IPS-20b (cell line): ENCODE data around the gene ALAS2.

Experiments
- H3K27ac ChIP-seq: one replicate; pipeline ENCODE4 v1.5.1; 2013; ENCODE audit warnings: low read length
- H3K27me3 ChIP-seq: 2 replicates; pipeline ENCODE4 v1.6.1; 2013; ENCODE audit warnings: mild to moderate bottlenecking, low read length, inconsistent platforms; ENCODE audit not compliant: insufficient read depth
- H3K36me3 ChIP-seq: 2 replicates; pipeline ENCODE4 v1.6.1; 2013; ENCODE audit warnings: low read depth, mild to moderate bottlenecking, inconsistent platforms, low read length, moderate library complexity; ENCODE audit not compliant: insufficient read depth
- H3K4me1 ChIP-seq: 2 replicates; pipeline ENCODE4 v1.6.1; 2013; ENCODE audit warnings: mild to moderate bottlenecking, control low read depth, inconsistent platforms, low read length, moderate library complexity; ENCODE audit not compliant: insufficient read depth
- H3K4me3 ChIP-seq: 2 replicates; pipeline ENCODE4 v1.5.1; 2013; ENCODE audit warnings: mild to moderate bottlenecking, low read length, inconsistent platforms
- H3K9ac ChIP-seq: 2 replicates; pipeline ENCODE4 v1.6.1; 2013; ENCODE audit warnings: low read depth, mild to moderate bottlenecking, inconsistent platforms, low read length, moderate library complexity
- H3K9me3 ChIP-seq: 2 replicates; pipeline ENCODE4 v1.6.1; 2013; ENCODE audit warnings: mild to moderate bottlenecking, low read depth, low read length, inconsistent platforms; ENCODE audit not compliant: insufficient read depth

Gene ALAS2

DNA sequence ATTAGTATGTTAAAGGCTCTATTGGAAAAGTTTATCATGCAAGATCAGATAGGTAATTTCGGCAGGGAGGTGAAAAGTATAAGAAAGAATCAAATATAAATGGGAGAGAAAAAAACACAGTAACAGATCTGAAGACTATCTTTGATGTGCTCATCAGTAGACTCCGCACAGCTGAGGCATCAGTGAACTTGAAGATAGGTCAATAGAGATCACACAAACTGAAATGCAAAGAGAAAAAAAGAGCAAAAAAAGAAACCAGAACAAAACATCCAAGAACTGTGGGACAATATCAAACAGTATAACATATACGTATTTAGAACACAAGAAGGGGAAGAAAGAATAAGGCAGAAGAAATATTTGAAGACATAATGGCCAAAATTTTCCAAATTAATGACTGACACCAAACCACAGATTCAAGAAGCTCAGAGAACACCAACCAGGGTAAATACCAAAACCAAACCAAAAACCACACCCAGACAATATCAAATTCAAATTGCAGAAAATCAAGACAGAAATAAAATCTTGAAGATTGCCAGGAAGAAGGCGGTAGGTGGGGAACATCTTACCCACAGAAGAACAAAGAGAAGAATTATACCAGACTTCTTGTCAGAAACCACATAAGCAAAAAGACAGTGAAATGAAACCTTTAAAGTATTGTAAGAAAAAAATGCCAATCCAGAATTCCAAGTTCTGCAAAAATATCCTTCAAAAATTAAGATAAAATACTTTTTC lies 65.8 kb downstream of the ALAS2 start:
- no peak overlapping the region for H3K4me3 ChIP-seq
- no peaks in the 10 kb centered on the region for H3K36me3 ChIP-seq
- no peaks in the 10 kb centered on the region for H3K9me3 ChIP-seq
- no peaks in the 10 kb centered on the region for H3K27me3 ChIP-seq
- H3K27ac ChIP-seq, result no peak overlapping the region
- H3K9ac ChIP-seq, result no peak overlapping the region
- no peaks in the 10 kb centered on the region for H3K4me1 ChIP-seq

DNA sequence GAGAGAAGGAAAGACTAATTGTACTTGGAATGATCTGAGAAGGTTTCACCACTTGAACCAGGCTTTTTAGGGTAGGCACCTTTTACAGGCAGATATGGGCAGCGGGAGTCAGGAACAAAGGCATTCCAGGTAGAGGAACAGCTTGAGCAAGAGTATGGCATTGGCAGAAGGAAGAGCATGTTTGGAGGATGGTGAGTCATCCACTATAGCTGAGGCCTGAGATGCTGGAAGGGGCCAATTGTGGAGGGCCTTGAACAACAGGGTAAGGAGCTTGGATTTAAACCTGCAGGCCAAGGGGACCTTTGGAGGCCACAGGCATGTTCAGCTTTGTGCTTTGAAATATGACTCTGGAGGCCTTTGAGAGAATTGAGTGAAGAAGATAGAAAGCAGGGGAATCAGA lies 69.0 kb downstream of the ALAS2 start:
- H3K9ac ChIP-seq, result no peak overlapping the region
- no peaks in the 10 kb centered on the region for H3K36me3 ChIP-seq
- no peak overlapping the region for H3K4me3 ChIP-seq
- no peak overlapping the region for H3K27ac ChIP-seq
- H3K4me1 ChIP-seq, result no peaks in the 10 kb centered on the region
- H3K9me3 ChIP-seq, result no peaks in the 10 kb centered on the region
- H3K27me3 ChIP-seq, result no peaks in the 10 kb centered on the region
